ENCODE results near the gene SESTD1.
"Not testable (repeated sequence)": the region's sequence is repeated elsewhere in the genome, so short reads cannot be mapped to it uniquely, and the experiment has no call there.

The SESTD1 gene

GRCh38 chr2:179239838-179240237 lies 24.8 kb downstream of the SESTD1 start:
- H3K4me3 ChIP-seq (ENCODE audit: low read depth, low read length), result no peak overlapping the region

- no peak overlapping the region for H3K4me3 ChIP-seq (ENCODE audit: low read depth, low read length)
These were observed 25.4 kb downstream of the SESTD1 start for GRCh38 chr2:179239195-179239594.

GRCh38 chr2:179238027-179238426 lies 26.6 kb downstream of the SESTD1 start:
- no peak overlapping the region for H3K4me3 ChIP-seq (ENCODE audit: low read depth, low read length)

GRCh38 chr2:179237209-179237946 lies 27.3 kb downstream of the SESTD1 start:
- H3K4me3 ChIP-seq (ENCODE audit: low read depth, low read length), result no peak overlapping the region

- H3K4me3 ChIP-seq (ENCODE audit: low read depth, low read length), result no peak overlapping the region
These were observed 29.0 kb downstream of the SESTD1 start for GRCh38 chr2:179235463-179236108.

GRCh38 chr2:179234658-179235240 lies 29.9 kb downstream of the SESTD1 start:
- no peak overlapping the region for H3K4me3 ChIP-seq (ENCODE audit: low read depth, low read length)

GRCh38 chr2:179233626-179234430 lies 30.8 kb downstream of the SESTD1 start:
- no peak overlapping the region for H3K4me3 ChIP-seq (ENCODE audit: low read depth, low read length)

GRCh38 chr2:179233083-179233490 lies 31.5 kb downstream of the SESTD1 start:
- no peak overlapping the region for H3K4me3 ChIP-seq (ENCODE audit: low read depth, low read length)

GRCh38 chr2:179226961-179227259 lies 37.7 kb downstream of the SESTD1 start:
- no peak overlapping the region for H3K4me3 ChIP-seq (ENCODE audit: low read depth, low read length)

GRCh38 chr2:179226203-179226960 lies 38.2 kb downstream of the SESTD1 start:
- H3K4me3 ChIP-seq (ENCODE audit: low read depth, low read length), result no peak overlapping the region

GRCh38 chr2:179224361-179224760 lies 40.3 kb downstream of the SESTD1 start:
- no peak overlapping the region for H3K4me3 ChIP-seq (ENCODE audit: low read depth, low read length)

- no peak overlapping the region for H3K4me3 ChIP-seq (ENCODE audit: low read depth, low read length)
These were observed 42.6 kb downstream of the SESTD1 start for GRCh38 chr2:179222076-179222475.

GRCh38 chr2:179218848-179219594 lies 45.6 kb downstream of the SESTD1 start:
- no peak overlapping the region for H3K4me3 ChIP-seq (ENCODE audit: low read depth, low read length)

- H3K4me3 ChIP-seq (ENCODE audit: low read depth, low read length), result not testable (repeated sequence)
These were observed 50.0 kb downstream of the SESTD1 start for GRCh38 chr2:179214671-179215070.

- no peak overlapping the region for H3K4me3 ChIP-seq (ENCODE audit: low read depth, low read length)
These were observed 53.3 kb downstream of the SESTD1 start for GRCh38 chr2:179211355-179211754.

GRCh38 chr2:179208277-179208676 lies 56.4 kb downstream of the SESTD1 start:
- H3K4me3 ChIP-seq (ENCODE audit: low read depth, low read length), result not testable (repeated sequence)

GRCh38 chr2:179207047-179207446 lies 57.6 kb downstream of the SESTD1 start:
- H3K4me3 ChIP-seq (ENCODE audit: low read depth, low read length), result no peak overlapping the region

- H3K4me3 ChIP-seq (ENCODE audit: low read depth, low read length), result no peak overlapping the region
These were observed 62.8 kb downstream of the SESTD1 start for GRCh38 chr2:179201869-179202268.

- not testable (repeated sequence) for H3K4me3 ChIP-seq (ENCODE audit: low read depth, low read length)
These were observed 68.6 kb downstream of the SESTD1 start for GRCh38 chr2:179195926-179196590.

GRCh38 chr2:179195141-179195540 lies 69.5 kb downstream of the SESTD1 start:
- no peak overlapping the region for H3K4me3 ChIP-seq (ENCODE audit: low read depth, low read length)

Data from iPS-11a (cell line).